HG02798 (cell line): ENCODE data around the gene RBP7.
"Not testable (repeated sequence)": the region's sequence is repeated elsewhere in the genome, so short reads cannot be mapped to it uniquely, and the experiment has no call there.

Source experiments
- ATAC-seq: cut with Tn5 transposase; IDR thresholded peaks from one replicate; pipeline ENCODE4 v1.9.1; 2021; ENCODE audit warnings: mild to moderate bottlenecking; ENCODE audit not compliant: unreplicated experiment, poor library complexity

RBP7 gene

GRCh38 chr1:10027027-10027426 lies 30.0 kb downstream of the RBP7 start:
- no peak for ATAC-seq

DNA sequence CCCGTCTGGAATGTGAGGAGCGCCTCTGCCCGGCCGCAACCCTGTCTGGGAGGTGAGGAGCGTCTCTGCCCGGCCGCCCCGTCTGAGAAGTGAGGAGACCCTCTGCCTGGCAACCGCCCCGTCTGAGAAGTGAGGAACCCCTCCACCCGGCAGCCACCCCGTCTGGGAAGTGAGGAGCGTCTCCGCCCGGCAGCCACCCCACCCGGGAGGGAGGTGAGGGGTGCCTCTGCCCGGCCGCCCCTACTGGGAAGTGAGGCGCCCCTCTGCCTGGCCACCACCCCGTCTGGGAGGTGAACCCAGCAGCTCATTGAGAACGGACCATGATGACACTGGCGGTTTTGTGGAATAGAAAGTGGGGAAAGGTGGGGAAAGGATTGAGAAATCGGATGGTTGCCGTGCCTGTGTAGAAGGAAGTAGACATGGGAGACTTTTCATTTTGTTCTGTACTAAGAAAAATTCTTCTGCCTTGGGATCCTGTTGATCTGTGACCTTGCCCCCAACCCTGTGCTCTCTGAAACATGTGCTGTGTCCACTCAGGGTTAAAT lies 32.0 kb downstream of the RBP7 start:
- not testable (repeated sequence) for ATAC-seq

DNA sequence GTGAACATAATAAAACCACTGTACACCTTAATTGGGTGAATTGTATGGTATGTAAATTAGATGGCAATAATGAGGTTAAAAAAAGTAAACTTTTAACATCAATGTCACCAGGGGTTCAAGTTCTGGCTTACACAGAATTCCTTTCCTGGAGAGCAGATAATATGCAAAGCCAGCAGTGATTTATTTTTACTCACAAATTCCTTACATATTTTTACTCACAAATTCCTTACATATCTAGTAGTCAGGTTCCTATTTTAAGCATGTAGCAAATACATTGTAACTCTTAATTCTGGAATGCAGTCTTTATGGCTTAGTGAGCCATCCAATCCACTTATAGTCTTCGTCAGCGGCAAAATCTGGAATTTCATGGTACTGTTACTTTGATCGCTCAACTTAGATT lies 34.4 kb downstream of the RBP7 start:
- no peak for ATAC-seq

GRCh38 chr1:10032590-10033358 lies 35.7 kb downstream of the RBP7 start, which contains the start of gene UBE4B:
TSS of gene UBE4B (plus strand) at chr1:10032958. CDS start at chr1:10033671, 713 bp downstream.
- ATAC-seq: peak; percentile 98

DNA sequence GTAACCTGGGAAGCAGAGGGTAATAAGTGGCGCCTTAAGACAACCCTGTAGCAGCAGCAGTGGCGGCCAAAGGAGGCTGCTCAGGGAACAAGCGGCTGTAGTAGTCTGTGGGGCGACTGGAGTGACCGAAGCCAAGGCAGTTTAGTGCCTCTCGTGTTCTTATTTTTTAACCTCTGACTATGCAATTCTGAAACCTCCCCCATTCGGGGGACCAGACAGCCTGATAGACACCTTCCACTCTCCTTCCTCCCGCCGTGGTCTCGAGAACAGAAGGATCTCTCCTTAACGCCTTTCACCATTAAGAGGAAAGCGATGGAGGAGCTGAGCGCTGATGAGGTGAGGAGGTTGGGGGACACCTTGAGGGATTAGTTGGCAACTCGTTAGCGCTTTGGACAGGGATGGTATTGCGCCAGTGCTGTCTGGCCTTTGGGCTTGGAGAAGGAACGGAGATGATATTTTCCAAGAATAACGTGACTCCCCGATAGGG lies 36.4 kb downstream of the RBP7 start:
- no peak for ATAC-seq

- no peak for ATAC-seq
Measured at GRCh38 chr1:10042746-10043145, 45.7 kb downstream of the RBP7 start.

- ATAC-seq: no peak
Measured at GRCh38 chr1:10045480-10046355, 48.7 kb downstream of the RBP7 start.

- no peak for ATAC-seq
Measured at GRCh38 chr1:10046356-10047085, 49.5 kb downstream of the RBP7 start.

DNA sequence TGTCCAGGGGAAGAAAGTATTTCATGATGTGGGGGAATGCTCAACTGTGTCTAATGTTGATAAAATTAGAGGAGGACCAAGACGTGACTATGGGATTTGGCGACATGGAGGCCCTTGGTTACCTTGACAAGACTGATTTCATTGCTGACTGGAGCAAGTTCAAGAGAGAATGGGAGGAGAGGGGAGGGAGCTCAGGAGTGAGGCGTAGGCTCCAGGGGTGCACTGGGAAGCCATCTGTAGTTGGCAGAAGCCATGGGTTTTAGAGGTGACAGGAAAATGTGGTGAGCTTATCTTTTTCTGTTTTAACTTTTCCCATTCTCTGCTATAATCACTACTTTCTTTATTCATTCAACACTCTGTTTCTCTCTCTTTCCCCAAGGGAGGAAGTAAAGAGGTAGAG lies 51.6 kb downstream of the RBP7 start:
- ATAC-seq: no peak

DNA sequence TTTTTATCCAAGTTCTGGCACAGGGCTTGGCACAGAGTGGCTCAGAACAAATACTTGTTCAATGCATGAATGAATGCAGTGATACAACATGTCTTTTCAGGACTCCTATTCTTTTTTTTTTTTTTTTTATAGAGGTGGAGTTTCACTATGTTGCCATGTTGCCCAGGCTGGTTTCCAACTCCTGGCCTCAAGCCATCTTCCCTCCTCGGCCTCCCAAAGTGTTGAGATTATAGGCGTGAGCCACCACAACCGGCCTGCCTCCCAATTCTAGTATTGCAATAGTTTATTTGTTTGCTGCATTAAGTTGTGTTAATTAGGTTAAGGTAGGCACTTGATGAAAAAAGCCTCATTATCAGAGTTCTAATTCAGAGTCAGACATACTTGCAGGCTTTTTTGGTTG lies 53.6 kb downstream of the RBP7 start:
- ATAC-seq: no peak

DNA sequence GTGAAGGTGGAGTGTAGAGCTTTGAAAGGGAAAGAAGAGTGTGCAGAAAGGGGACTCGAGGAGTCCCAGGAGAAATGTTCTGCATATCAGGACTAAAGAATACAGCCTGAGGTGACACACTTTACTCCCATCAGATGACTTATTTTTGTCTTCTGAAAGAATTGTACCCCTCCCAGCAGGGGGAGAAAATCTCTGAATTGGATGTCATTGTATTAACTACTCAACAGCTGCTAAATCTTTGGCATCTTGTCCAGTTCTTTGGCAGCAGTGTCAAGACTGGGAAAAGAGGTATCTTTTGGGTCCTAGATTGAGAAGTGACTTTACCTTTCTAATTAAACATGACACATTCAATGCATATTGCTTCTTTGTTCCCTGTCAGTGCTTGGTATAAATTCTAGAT lies 54.6 kb downstream of the RBP7 start:
- ATAC-seq: no peak

DNA sequence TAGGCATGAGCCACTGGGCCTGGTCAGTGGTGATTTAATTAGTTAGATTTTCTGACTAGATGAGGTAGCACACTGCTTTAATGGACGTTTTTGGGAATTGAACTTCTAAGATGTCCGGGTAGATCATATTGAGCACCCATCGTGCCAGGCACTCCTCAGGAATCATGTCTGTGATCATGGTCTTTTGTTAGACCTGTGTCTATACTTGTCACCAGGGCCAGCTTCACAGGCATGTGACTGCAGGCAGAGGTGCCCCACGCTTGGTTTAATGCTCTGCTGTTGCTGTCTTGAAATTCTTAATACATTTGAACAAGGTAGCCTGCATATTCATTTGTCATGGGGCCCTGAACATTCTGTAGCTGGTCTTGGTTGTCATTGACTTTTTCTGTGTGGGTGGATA lies 55.3 kb downstream of the RBP7 start:
- no peak for ATAC-seq

- ATAC-seq: no peak
Measured at GRCh38 chr1:10054465-10054864, 57.4 kb downstream of the RBP7 start.

- ATAC-seq: no peak
Measured at GRCh38 chr1:10056599-10056987, 59.6 kb downstream of the RBP7 start.

GRCh38 chr1:10057343-10057742 lies 60.3 kb downstream of the RBP7 start:
- ATAC-seq: no peak

- ATAC-seq: no peak
Measured at GRCh38 chr1:10057796-10058195, 60.8 kb downstream of the RBP7 start.

DNA sequence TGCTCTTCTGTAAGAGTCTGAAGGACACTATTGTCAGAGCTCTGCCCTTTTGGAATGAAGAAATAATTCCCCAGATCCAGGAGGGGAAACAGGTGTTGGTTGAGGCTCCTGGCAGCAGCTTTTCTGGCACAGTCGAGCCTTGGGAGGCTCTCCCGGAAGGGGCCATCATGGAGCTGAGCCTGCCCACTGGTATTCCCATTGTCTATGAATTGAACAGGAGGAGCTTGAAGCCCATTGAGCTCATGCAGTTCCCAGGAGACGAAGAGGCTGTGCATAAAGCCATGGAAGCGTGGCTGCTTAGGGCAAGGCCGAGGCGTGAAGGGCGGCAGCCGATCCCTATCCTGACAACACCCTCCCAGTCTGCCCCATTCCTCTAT lies 62.3 kb downstream of the RBP7 start:
- no peak for ATAC-seq

DNA sequence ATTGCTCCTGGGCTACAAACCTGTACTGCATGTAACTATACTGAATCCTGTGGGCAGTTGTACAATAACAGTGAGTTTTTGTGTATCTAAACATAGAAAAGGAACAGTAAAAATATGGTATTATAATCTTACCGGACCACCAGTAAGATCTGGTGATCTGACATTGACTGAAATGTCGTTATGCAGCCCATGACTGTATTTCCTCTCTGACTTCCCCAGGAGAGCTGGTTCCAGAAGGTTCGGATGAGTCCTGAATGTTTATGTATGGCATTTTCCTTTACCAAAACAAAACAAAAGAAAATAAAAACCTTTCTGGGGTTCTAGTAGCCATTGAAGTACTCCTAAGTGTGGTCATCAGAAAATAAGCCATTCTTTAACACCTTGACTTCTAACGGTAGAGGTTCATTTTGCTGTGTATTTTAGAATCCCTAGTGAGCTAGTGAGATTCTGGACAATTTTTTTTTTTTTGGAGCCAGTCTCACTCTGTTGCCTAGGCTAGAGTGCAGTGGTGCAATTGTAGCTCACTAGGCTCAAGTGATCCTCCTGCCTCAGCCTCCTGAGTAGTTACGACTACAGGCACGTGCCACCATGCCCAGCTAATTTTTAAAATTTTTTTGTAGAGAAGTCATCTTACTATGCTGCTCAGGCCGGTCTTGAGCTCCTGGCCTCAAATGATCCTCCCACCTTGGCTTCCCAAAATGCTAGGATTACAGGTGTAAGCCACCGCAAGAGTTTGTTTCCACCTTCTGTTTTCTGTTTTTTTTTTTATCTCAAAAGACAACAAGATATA lies 63.5 kb downstream of the RBP7 start:
- no peak for ATAC-seq

GRCh38 chr1:10061276-10061675 lies 64.2 kb downstream of the RBP7 start:
- no peak for ATAC-seq

- no peak for ATAC-seq
Measured at GRCh38 chr1:10063878-10064277, 66.8 kb downstream of the RBP7 start.
